HG03565 (cell line): ENCODE data around the gene SUSD4.
"Not testable (repeated sequence)": the region's sequence is repeated elsewhere in the genome, so short reads cannot be mapped to it uniquely, and the experiment has no call there.

Source experiments
- ATAC-seq: cut with Tn5 transposase; IDR thresholded peaks from one replicate; pipeline ENCODE4 v1.9.1; 2021; ENCODE audit warnings: mild to moderate bottlenecking, moderate library complexity; ENCODE audit not compliant: unreplicated experiment

Gene SUSD4

DNA sequence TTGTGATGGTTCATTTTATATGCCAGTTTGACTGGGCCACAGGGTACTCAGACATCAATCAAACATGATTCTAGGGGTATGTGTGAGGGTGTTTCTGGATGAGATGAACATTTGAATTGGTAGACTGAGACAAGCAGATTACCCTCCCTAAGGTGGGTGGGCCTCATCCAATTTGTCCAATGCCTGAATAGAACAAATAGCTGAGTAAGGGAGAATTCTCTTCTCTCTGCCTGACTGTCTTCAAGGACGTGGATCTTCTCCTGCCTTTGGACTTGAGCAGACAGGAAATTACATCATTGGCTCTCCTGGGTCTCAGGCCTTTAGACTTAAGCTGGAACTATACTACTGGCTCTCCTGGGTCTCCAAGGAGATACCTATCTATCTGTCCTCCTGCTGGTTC is 64.4 kb downstream of the SUSD4 start:
- ATAC-seq, result no peak

GRCh38 chr1:223298701-223299100 is 65.3 kb downstream of the SUSD4 start:
- no peak for ATAC-seq

DNA sequence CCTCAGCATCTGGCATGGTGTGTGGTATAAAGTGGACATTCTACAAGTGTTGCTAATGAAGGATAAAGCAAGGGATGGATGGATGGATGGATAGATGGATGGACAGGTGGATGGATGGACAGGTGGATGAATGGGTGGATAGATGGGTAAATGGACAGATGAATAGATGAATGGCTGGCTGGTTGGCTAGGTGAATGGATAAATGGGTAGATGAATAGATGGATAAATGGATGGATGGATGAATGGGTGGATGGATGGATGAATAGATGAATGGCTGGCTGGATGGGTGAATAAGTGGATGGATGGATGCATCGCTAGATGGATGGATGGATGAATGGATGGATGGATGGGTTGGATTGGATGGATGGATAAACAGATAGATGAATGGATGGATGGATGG is 66.2 kb downstream of the SUSD4 start:
- ATAC-seq, result no peak

GRCh38 chr1:223291796-223292195 is 72.2 kb downstream of the SUSD4 start:
- ATAC-seq, result no peak

DNA sequence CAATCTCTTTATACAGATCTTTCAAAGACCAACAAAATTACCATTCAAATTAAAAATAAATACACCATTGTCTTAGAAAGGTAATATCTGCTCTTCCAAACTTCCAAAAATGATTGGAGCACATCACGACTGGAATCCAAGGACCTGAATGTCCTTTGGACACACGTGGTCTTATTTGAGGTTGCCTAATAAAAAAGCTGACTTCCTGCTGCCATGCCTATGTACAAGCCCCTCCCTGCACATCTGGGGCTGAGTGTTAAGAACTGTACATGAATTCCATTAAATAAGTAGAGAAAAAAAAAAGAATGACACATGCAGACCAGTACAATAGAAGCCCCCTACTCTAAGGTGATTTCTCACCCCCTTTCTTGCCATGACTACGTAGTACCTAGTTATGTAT is 73.6 kb downstream of the SUSD4 start:
- no peak for ATAC-seq

DNA sequence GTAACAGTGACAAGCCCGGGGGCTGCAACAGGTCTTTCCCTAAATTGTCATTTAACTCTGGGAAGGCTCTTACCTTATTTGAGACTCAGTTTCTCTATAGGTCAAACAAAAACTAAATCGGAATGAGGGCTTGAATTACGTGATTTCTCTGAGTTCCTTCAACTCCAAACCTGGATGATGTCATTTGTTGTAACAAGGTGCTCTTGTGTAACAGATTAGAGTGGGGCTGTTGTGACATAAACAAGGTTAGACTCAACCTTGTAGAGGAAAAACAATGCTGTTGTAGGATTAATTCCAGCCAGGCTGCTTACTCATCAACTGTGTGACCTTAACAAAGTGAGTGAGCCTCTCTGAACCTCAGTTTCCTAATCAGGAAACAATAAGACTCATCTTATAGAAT is 74.4 kb downstream of the SUSD4 start:
- no peak for ATAC-seq

DNA sequence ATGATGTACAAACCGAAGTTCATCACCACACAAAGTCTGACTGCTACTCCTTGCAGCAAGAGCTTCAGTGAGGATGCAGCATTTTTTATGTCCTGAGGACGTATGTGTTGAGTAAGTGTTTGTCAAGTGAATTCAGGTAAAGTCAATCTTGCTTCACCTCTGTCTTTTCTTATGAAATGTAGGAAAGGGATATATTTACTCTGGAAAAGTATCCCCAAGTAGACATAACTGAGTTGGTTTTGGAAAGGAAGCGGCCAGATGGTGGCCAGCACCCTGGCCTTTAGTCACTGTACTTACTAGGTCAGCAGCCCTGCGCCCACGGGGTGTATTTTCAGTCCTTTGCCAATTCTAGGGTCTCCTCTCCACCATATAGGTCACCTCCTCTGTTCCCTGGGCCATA is 75.2 kb downstream of the SUSD4 start:
- no peak for ATAC-seq

DNA sequence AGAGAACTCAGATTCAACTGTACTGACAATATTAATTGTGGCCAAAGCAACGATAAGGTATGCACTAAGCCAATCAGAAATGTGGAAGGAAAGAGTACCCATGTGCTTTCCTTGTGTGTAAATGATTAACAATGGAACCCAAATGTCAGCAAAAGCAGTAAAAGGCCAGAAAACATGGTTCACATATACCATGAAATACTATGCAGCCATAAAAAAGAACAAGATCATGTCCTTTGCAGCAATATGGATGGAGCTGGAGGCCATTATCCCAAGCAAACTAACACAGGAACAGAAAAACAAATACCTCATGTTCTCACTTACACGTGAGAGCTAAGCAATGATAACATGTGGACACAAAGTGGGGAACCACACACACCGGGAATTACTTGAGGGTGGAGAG is 78.5 kb downstream of the SUSD4 start:
- no peak for ATAC-seq

- not testable (repeated sequence) for ATAC-seq
These were observed 80.3 kb downstream of the SUSD4 start for GRCh38 chr1:223283697-223284096.

GRCh38 chr1:223278311-223278710 is 85.7 kb downstream of the SUSD4 start:
- ATAC-seq, result not testable (repeated sequence)

DNA sequence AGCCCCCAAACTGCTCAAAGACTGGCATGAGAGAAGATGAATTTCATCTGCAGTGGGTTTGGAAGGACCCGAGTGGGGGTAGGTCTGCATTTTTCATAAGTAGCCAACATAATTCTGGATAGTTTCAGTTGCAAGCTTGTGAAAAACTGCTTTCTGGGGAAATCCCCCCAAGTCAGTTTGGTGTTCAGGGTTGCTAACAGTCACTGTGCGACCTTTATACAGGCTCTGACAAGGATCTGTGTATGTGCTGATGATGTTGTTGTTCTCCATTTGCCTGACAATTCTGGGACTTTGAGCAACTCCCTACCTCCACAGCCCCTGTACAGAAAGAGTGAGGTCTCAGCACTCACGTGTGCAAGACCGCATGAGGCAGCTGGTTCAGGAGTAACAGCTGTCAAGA is 87.9 kb downstream of the SUSD4 start:
- no peak for ATAC-seq

DNA sequence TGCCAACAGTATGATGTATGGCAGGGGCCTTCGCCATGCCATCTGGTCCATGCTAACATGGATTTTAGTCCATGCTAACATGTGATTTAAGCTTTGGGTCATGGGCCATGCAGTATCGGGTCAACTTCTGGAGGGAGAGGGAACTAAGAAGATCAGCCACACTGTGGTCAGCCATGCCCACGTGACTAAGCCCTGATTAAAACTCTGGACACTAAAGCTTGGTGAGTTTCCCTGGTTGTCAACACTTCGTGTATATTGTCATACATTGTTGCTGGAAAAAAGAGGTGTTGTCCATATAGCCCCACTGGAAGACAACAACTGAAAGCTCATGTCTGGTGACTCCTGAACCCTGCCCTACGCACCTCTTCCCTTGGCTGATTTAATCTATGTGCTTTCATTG is 90.5 kb downstream of the SUSD4 start:
- ATAC-seq, result no peak

GRCh38 chr1:223271085-223271781 is 92.7 kb downstream of the SUSD4 start:
- no peak for ATAC-seq

DNA sequence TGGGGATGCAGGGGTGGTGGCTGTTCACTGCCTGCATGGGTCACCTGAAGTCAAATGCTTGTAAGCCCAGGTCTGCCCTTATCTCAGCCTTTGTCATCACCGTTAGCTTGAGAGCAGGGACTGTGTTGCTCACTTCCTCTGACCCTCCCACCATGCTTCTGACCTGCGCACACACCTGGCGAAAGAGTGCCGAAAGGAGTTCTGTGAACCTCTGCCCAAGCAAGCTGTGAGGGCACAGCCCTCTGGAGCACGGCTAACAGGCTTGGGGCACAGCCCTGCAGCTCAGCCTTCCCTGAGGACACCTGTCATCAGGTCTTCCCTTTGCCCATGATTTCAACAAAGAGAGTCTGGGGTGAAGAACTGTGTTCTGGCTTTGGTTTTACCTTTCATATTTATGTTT is 93.8 kb downstream of the SUSD4 start:
- no peak for ATAC-seq

- ATAC-seq, result no peak
These were observed 95.0 kb downstream of the SUSD4 start for GRCh38 chr1:223269006-223269405.

GRCh38 chr1:223266632-223267172 is 97.3 kb downstream of the SUSD4 start:
- no peak for ATAC-seq

DNA sequence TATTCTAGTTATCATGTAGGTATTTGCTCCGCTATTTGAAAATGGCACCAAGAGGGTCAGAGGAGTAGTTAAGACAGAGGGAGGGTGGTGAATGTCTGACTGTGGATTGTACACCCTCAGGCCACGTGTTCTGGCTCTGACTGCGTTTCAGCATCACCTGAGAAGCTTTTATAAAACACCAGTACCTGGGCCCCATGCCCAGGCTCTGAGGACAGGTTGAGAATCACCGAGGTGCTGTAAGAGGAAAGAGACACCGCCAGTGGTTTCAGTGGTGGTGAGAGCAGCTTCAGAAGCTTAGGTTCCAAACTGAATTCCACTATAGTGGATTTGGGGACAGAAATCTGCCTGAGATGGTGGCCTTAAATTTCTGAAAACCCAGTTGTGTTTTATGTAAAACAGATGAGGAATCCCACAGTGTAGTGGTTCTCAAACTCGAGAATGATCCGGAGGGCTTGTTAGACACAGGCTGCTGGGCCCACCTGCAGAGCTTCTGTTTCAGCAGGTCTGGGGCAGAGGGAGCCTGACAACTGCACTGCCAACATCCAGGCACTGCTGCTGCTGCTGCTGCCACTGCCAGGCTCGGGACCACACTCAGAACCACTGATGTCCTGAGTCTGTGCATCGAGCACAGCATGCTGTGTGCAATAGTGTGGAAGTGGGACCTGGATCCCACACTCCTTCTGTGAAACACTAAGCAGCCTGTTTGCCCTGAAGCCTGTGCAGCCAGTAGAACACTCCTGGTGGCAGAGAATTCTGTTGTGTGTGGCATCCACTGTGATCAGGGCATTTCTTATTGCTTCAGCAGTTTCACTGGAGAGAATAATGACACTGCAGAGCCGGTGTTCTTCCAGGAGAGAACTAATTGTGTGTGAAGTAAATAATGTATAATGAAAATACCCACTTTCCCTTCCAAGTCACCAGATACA is 98.7 kb downstream of the SUSD4 start:
- ATAC-seq, result no peak

GRCh38 chr1:223264529-223264928 is 99.4 kb downstream of the SUSD4 start:
- ATAC-seq, result no peak

DNA sequence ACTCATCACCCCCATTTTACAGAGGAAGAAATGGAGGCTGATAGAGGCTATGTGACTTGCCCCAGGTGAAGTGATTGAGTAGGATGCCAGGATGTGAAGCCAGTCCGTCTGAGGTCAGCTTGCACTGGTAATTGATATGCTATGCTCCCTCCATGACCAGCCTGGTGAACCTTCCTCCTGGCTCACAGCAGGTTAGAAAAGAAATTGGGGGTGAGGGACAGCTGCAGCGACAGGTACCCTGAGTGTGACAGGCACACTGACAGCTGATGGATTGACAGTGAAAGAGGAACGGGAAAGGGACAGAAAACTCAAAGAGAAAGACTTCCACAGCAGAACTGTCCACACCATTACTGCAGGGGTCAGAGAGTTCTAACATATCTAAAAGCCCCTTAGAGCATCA is 102.1 kb downstream of the SUSD4 start:
- no peak for ATAC-seq

DNA sequence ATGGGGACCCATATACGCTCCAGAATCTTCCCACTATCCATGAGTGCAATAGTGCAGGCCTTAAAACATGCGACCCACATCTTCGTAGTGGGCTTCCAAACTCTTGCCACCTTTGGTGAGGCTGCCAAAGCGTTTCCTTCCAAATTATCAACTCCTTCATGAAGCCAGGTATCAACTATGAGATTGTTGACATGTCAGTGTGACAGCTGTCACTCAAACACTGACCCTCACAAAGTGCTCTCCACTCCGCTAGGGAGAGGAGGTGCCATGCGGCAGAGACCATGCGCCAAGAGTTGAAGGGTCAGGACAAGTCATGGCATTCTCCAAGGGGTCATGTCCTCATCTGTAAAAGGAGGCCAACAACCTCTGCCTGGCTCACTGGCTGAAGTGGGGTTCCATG is 103.3 kb downstream of the SUSD4 start:
- ATAC-seq, result no peak

- no peak for ATAC-seq
These were observed 104.5 kb downstream of the SUSD4 start for GRCh38 chr1:223259462-223259861.

- no peak for ATAC-seq
These were observed 105.2 kb downstream of the SUSD4 start for GRCh38 chr1:223258751-223259198.
